8988T (cell line): ENCODE results near the gene IL1R1.
"Not testable (repeated sequence)": the region's sequence is repeated elsewhere in the genome, so short reads cannot be mapped to it uniquely, and the experiment has no call there.

Source experiments
- DNase-seq: peaks from one replicate; pipeline ENCODE4 v3.0.0; 2011

IL1R1 gene

GRCh38 chr2:102141970-102142828 is at the start of gene IL1R1:
IL1R1 (plus strand) TSS chr2:102142746; CDS start chr2:102157725, 14,979 bp downstream.
- DNase-seq, result peak; percentile 91

GRCh38 chr2:102093662-102094061 is 48.9 kb upstream of the IL1R1 start:
- no peak for DNase-seq

GRCh38 chr2:102094917-102095316 is 47.6 kb upstream of the IL1R1 start:
- no peak for DNase-seq

GRCh38 chr2:102096103-102096502 is 46.4 kb upstream of the IL1R1 start:
- no peak for DNase-seq

- no peak for DNase-seq
Measured at GRCh38 chr2:102098756-102099155, 43.8 kb upstream of the IL1R1 start.

GRCh38 chr2:102099536-102100298 is 42.8 kb upstream of the IL1R1 start:
- DNase-seq, result no peak

GRCh38 chr2:102100371-102101096 is 42.0 kb upstream of the IL1R1 start:
- DNase-seq, result no peak

GRCh38 chr2:102101097-102101848 is 41.3 kb upstream of the IL1R1 start:
- DNase-seq, result no peak

GRCh38 chr2:102101849-102102635 is 40.5 kb upstream of the IL1R1 start:
- no peak for DNase-seq

- DNase-seq, result not testable (repeated sequence)
Measured at GRCh38 chr2:102102636-102102948, 40.0 kb upstream of the IL1R1 start.

GRCh38 chr2:102103284-102103683 is 39.3 kb upstream of the IL1R1 start:
- DNase-seq, result no peak

GRCh38 chr2:102103992-102104871 is 38.3 kb upstream of the IL1R1 start:
- no peak for DNase-seq

- DNase-seq, result no peak
Measured at GRCh38 chr2:102106133-102106556, 36.4 kb upstream of the IL1R1 start.

GRCh38 chr2:102106813-102107740 is 35.5 kb upstream of the IL1R1 start:
- DNase-seq, result not testable (repeated sequence)

GRCh38 chr2:102107741-102108070 is 34.8 kb upstream of the IL1R1 start:
- DNase-seq, result no peak

- no peak for DNase-seq
Measured at GRCh38 chr2:102109016-102109415, 33.5 kb upstream of the IL1R1 start.

- DNase-seq, result no peak
Measured at GRCh38 chr2:102110171-102110570, 32.4 kb upstream of the IL1R1 start.

- no peak for DNase-seq
Measured at GRCh38 chr2:102110596-102111334, 31.8 kb upstream of the IL1R1 start.

GRCh38 chr2:102111823-102112222 is 30.7 kb upstream of the IL1R1 start:
- DNase-seq, result no peak
